Neural progenitor cell (in vitro differentiated cells): ENCODE data around the gene UNC13C. TPM values are rescaled to one million over a fixed set of nuclear protein-coding genes. Genes with fewer than 3 reads are reported as not detected.

ENCODE experiments used
- DNase-seq: peaks from one replicate; pipeline ENCODE4 v3.0.0-alpha.2; 2016; ENCODE audit warnings: low spot score
- H2AFZ ChIP-seq: fragments of 200-600 bp; sonication (generic); replicated peaks from 2 replicates; pipeline ENCODE4 v1.6.1; 2016; ENCODE audit warnings: antibody characterized with exemption
- H3F3A ChIP-seq: fragments of 200-600 bp; sonication (generic); 2 replicates; pipeline ENCODE4 v1.6.1; 2016; ENCODE audit warnings: antibody characterized with exemption, low read depth
- H3K27ac ChIP-seq: fragments of 200-600 bp; sonication (generic); 2 replicates; pipeline ENCODE4 v1.5.1; 2016; ENCODE audit warnings: mild to moderate bottlenecking
- H3K27me3 ChIP-seq: fragments of 200-600 bp; sonication (generic); 2 replicates; pipeline ENCODE4 v1.6.1; 2016; ENCODE audit warnings: mild to moderate bottlenecking, moderate library complexity
- H3K36me3 ChIP-seq: fragments of 200-600 bp; sonication (generic); 2 replicates; pipeline ENCODE4 v1.5.1; 2016
- H3K4me1 ChIP-seq: fragments of 200-600 bp; sonication (generic); 2 replicates; pipeline ENCODE4 v1.6.1; 2016; ENCODE audit warnings: mixed run types
- H3K4me2 ChIP-seq: fragments of 200-600 bp; sonication (generic); 2 replicates; pipeline ENCODE4 v1.6.1; 2016
- H3K4me3 ChIP-seq: fragments of 200-600 bp; sonication (generic); 2 replicates; pipeline ENCODE4 v1.5.1; 2016
- H3K79me2 ChIP-seq: fragments of 200-600 bp; sonication (generic); 2 replicates; pipeline ENCODE4 v1.6.1; 2016; ENCODE audit warnings: low read depth
- H3K9ac ChIP-seq: fragments of 200-600 bp; sonication (generic); 2 replicates; pipeline ENCODE4 v1.6.1; 2016
- H3K9me3 ChIP-seq: fragments of 200-600 bp; sonication (generic); 2 replicates; pipeline ENCODE4 v1.5.1; 2016; ENCODE audit warnings: low read depth
- H4K20me1 ChIP-seq: fragments of 200-600 bp; sonication (generic); 2 replicates; pipeline ENCODE4 v1.6.1; 2016; ENCODE audit warnings: low read depth
- H3K27ac Mint-ChIP-seq: 3 replicates; pipeline ENCODE4 v1.8.0; 2021; ENCODE audit warnings: mixed read lengths
- H3K27me3 Mint-ChIP-seq: 2 replicates; pipeline ENCODE4 v1.8.0; 2022; ENCODE audit warnings: low read depth, mild to moderate bottlenecking, inconsistent platforms, moderate library complexity, mixed read lengths; ENCODE audit not compliant: insufficient read depth
- H3K36me3 Mint-ChIP-seq: 3 replicates; pipeline ENCODE4 v1.8.0; 2021; ENCODE audit warnings: mixed read lengths
- H3K4me1 Mint-ChIP-seq: 3 replicates; pipeline ENCODE4 v1.8.0; 2021; ENCODE audit warnings: mixed read lengths
- H3K4me3 Mint-ChIP-seq: 3 replicates; pipeline ENCODE4 v1.8.0; 2021; ENCODE audit warnings: mild to moderate bottlenecking, moderate library complexity, mixed read lengths
- H3K9me3 Mint-ChIP-seq: 3 replicates; pipeline ENCODE4 v1.8.0; 2020; ENCODE audit warnings: mixed read lengths
- EZH2 ChIP-seq: fragments of 200-600 bp; sonication (generic); IDR thresholded peaks from 2 replicates; pipeline ENCODE4 v1.6.1; 2017; ENCODE audit warnings: antibody characterized with exemption, mild to moderate bottlenecking, moderate library complexity
- EZH2phosphoT487 ChIP-seq: fragments of 200-600 bp; sonication (generic); IDR thresholded peaks from 2 replicates; pipeline ENCODE4 v1.6.1; 2017; ENCODE audit warnings: antibody characterized with exemption
- total RNA-seq: library from RNA; depleted of rRNA; stranded (reverse); fragments of >200 nt; gene quantifications from 2 replicates; pipeline ENCODE4 v1.2.3, GENCODE V29; 2015; ENCODE audit warnings: low replicate concordance
- TF ChIP-seq, protein P1 (sequence below): fragments of 200-600 bp; sonication (generic); IDR thresholded peaks from 2 replicates; pipeline ENCODE4 v1.5.1; 2017; ENCODE audit warnings: antibody characterized with exemption, mild to moderate bottlenecking

UNC13C gene
- total RNA-seq, 1 donor from 2014 or later = not detected

DNA sequence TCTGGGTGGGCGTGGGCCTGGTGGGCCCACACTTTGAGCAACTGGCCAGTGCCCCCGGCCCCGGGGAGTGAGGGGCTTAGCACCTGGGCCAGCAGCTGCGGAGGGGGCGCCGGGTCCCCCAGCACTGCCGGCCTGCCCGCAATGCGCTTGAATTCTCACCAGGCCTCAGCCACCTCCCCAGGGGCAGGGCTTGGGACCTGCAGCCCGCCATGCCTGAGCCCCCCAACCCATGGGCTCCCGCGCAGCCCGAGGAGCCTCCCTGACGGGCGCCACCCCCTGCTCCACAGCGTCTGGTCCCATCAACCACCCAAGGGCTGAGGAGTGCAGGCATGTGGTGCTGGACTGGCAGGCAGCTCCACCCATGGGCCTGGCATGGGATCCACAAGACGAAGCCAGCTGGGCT is 484.3 kb downstream of the UNC13C start:
- no peak for DNase-seq
- peaks cover 22% of the 10 kb centered on the region for H3K9me3 Mint-ChIP-seq

DNA sequence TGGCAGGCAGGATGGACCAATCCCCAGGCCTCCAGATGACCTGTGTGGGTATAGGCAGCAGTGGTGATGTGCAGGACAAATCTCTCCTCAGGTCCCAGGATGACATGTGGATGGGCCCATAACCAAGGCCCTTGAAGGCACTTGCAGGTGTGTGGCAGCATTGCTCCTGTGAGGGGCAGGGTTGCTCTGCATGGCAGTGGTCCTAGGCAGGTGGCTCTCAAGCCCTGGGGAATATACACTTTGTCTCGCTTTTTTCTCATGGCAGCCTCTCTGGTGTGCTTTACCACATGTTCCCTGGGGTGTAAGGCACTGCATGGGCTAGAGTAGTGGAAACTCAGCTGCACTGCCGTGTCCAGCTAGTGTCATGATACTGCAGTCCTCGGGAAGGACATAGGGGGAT is 503.6 kb downstream of the UNC13C start:
- no peak for TF ChIP-seq EZH2phosphoT487
- no peak for TF ChIP-seq EZH2
- TF ChIP-seq, protein P1, sequence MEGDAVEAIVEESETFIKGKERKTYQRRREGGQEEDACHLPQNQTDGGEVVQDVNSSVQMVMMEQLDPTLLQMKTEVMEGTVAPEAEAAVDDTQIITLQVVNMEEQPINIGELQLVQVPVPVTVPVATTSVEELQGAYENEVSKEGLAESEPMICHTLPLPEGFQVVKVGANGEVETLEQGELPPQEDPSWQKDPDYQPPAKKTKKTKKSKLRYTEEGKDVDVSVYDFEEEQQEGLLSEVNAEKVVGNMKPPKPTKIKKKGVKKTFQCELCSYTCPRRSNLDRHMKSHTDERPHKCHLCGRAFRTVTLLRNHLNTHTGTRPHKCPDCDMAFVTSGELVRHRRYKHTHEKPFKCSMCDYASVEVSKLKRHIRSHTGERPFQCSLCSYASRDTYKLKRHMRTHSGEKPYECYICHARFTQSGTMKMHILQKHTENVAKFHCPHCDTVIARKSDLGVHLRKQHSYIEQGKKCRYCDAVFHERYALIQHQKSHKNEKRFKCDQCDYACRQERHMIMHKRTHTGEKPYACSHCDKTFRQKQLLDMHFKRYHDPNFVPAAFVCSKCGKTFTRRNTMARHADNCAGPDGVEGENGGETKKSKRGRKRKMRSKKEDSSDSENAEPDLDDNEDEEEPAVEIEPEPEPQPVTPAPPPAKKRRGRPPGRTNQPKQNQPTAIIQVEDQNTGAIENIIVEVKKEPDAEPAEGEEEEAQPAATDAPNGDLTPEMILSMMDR = no peak
- H3K27ac Mint-ChIP-seq = no peak overlapping the region
- DNase-seq = no peak
- Histone ChIP-seq H3F3A (no peaks in the 10 kb centered on the region), H3K27ac (no peak overlapping the region), H3K4me2 (no peak overlapping the region), H3K79me2 (no peaks in the 10 kb centered on the region), H3K9ac (no peak overlapping the region), H3K27me3 (no peaks in the 10 kb centered on the region), H4K20me1 (no peaks in the 10 kb centered on the region), H3K4me3 (no peak overlapping the region), H3K9me3 (peaks cover 3% of the 10 kb centered on the region), H2AFZ (no peak overlapping the region), H3K36me3 (no peaks in the 10 kb centered on the region), H3K4me1 (no peaks in the 10 kb centered on the region)
- H3K4me3 Mint-ChIP-seq = no peak overlapping the region
- H3K36me3 Mint-ChIP-seq = no peaks in the 10 kb centered on the region
- no peaks in the 10 kb centered on the region for H3K9me3 Mint-ChIP-seq
- peaks cover 2% of the 10 kb centered on the region for H3K4me1 Mint-ChIP-seq
- peaks cover 2% of the 10 kb centered on the region for H3K27me3 Mint-ChIP-seq

More for the DNA sequence above, 484.3 kb downstream of the UNC13C start:
- Mint-ChIP-seq H3K4me1 (no peaks in the 10 kb centered on the region), H3K27me3 (no peaks in the 10 kb centered on the region), H3K4me3 (no peak overlapping the region), H3K36me3 (no peaks in the 10 kb centered on the region), H3K27ac (no peak overlapping the region)
- H3K79me2 ChIP-seq = no peaks in the 10 kb centered on the region
- no peak overlapping the region for H2AFZ ChIP-seq
- no peaks in the 10 kb centered on the region for H3F3A ChIP-seq
- H3K9me3 ChIP-seq = peaks cover 44% of the 10 kb centered on the region
- no peaks in the 10 kb centered on the region for H3K27me3 ChIP-seq
- TF ChIP-seq, protein P1 = no peak
- TF ChIP-seq EZH2phosphoT487 = no peak
- no peak for TF ChIP-seq EZH2
- H3K36me3 ChIP-seq = peaks cover 4% of the 10 kb centered on the region
- H3K4me3 ChIP-seq = no peak overlapping the region
- no peaks in the 10 kb centered on the region for H4K20me1 ChIP-seq
- no peak overlapping the region for H3K4me2 ChIP-seq
- no peak overlapping the region for H3K27ac ChIP-seq
- no peaks in the 10 kb centered on the region for H3K4me1 ChIP-seq
- no peak overlapping the region for H3K9ac ChIP-seq

DNA sequence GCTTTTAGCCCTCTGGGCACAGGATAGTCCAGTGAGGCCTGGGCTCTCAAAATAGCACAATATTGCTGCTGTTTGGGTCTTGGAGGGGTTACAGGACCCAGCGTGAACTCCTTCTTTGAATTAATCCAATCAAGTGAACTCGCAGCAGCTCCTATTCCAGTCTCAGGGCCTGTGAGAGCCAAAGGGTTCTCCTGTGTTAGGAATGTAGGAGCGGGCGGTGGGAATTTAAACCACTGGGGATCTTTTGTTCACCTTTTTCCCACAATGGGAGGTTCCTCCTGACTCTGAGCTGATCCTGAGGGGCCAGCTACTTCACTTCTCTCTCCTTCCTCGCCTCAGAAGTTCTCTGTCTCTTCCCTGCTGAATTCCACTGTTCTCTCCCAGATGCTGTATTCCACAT is 504.0 kb downstream of the UNC13C start:
- Histone ChIP-seq H3K79me2 (no peaks in the 10 kb centered on the region), H3K36me3 (no peaks in the 10 kb centered on the region), H3K9me3 (peaks cover 8% of the 10 kb centered on the region), H3K9ac (no peak overlapping the region), H3K4me1 (no peaks in the 10 kb centered on the region), H4K20me1 (no peaks in the 10 kb centered on the region), H3K4me2 (no peak overlapping the region), H3F3A (no peaks in the 10 kb centered on the region), H2AFZ (no peak overlapping the region), H3K4me3 (no peak overlapping the region), H3K27ac (no peak overlapping the region), H3K27me3 (no peaks in the 10 kb centered on the region)
- DNase-seq = peak; percentile 16
- Mint-ChIP-seq H3K4me3 (no peak overlapping the region), H3K27me3 (peaks cover 2% of the 10 kb centered on the region), H3K27ac (no peak overlapping the region), H3K4me1 (peaks cover 2% of the 10 kb centered on the region), H3K9me3 (no peaks in the 10 kb centered on the region), H3K36me3 (no peaks in the 10 kb centered on the region)
- TF ChIP-seq EZH2phosphoT487 (no peak), EZH2 (no peak)
- TF ChIP-seq, protein P1 = no peak
